CD4-positive, alpha-beta T cell treated with Interleukin-1 beta for 1 hour (primary cell): ENCODE measurements around the gene CTSH.
A peak's percentile ranks its signal among the peaks of the same experiment; 100 is the strongest.
"Not testable (repeated sequence)": the region's sequence is repeated elsewhere in the genome, so short reads cannot be mapped to it uniquely, and the experiment has no call there.

Experiments
- DNase-seq, 2 donors: peaks; one replicate each; pipeline ENCODE4 v3.0.0-alpha.2; 2020 to 2022

CTSH gene

GRCh38 chr15:78879517-78880241, 65.2 kb downstream of the CTSH start:
- no peak for DNase-seq

- DNase-seq = no peak
Measured at GRCh38 chr15:78878356-78878755, 66.5 kb downstream of the CTSH start.

- not testable (repeated sequence) for DNase-seq
Measured at GRCh38 chr15:78876954-78877353, 67.9 kb downstream of the CTSH start.

- no peak for DNase-seq
Measured at GRCh38 chr15:78875107-78875914, 69.5 kb downstream of the CTSH start.

- DNase-seq = peak; percentile 67 to 71
Measured at GRCh38 chr15:78873793-78874765, 70.8 kb downstream of the CTSH start.

- DNase-seq = peak; percentile 92
Measured at GRCh38 chr15:78872972-78873792, 71.7 kb downstream of the CTSH start.

- peak; percentile 97 to 99 for DNase-seq
Measured at GRCh38 chr15:78872155-78872971, 72.5 kb downstream of the CTSH start, which contains the start of gene MORF4L1. TSS of gene MORF4L1 (plus strand) at chr15:78872890. CDS start at chr15:78873018, 128 bp downstream.

- not testable (repeated sequence) for DNase-seq
Measured at GRCh38 chr15:78871483-78872127, 73.2 kb downstream of the CTSH start.
